Stimulated activated CD4-positive, alpha-beta T cell treated with anti-CD3 and anti-CD28 coated beads, Interleukin-4, amount 100 ng/mL, for 24 hours (primary cell): ENCODE results near the gene CD22.

Experiments used
- DNase-seq: peaks from one replicate; pipeline ENCODE4 v3.0.0-alpha.2; 2020

The CD22 gene

GRCh38 chr19:35296644-35297514, 32.1 kb upstream of the CD22 start:
- no peak for DNase-seq

- DNase-seq: no peak
Measured at GRCh38 chr19:35297515-35297848, 31.5 kb upstream of the CD22 start.

- DNase-seq: no peak
Measured at GRCh38 chr19:35297922-35298321, 31.1 kb upstream of the CD22 start.

GRCh38 chr19:35298561-35298972, 30.4 kb upstream of the CD22 start:
- no peak for DNase-seq

GRCh38 chr19:35299523-35300338, 29.3 kb upstream of the CD22 start:
- DNase-seq: no peak

GRCh38 chr19:35300339-35300649, 28.7 kb upstream of the CD22 start:
- DNase-seq: no peak

GRCh38 chr19:35301961-35302360, 27.0 kb upstream of the CD22 start:
- no peak for DNase-seq

- no peak for DNase-seq
Measured at GRCh38 chr19:35302446-35302845, 26.5 kb upstream of the CD22 start.

- DNase-seq: no peak
Measured at GRCh38 chr19:35303357-35303915, 25.6 kb upstream of the CD22 start.

- DNase-seq: no peak
Measured at GRCh38 chr19:35304036-35304435, 25.0 kb upstream of the CD22 start.

GRCh38 chr19:35305181-35305580, 23.8 kb upstream of the CD22 start:
- no peak for DNase-seq

- DNase-seq: no peak
Measured at GRCh38 chr19:35306473-35307246, 22.3 kb upstream of the CD22 start.

GRCh38 chr19:35307931-35308330, 21.1 kb upstream of the CD22 start:
- DNase-seq: no peak

GRCh38 chr19:35308910-35309309, 20.1 kb upstream of the CD22 start:
- DNase-seq: no peak

GRCh38 chr19:35309481-35310279, 19.3 kb upstream of the CD22 start:
- no peak for DNase-seq

GRCh38 chr19:35310331-35310730, 18.7 kb upstream of the CD22 start:
- DNase-seq: no peak

- no peak for DNase-seq
Measured at GRCh38 chr19:35310811-35311465, 18.0 kb upstream of the CD22 start.

- no peak for DNase-seq
Measured at GRCh38 chr19:35311901-35312665, 16.9 kb upstream of the CD22 start.

GRCh38 chr19:35313587-35313986, 15.4 kb upstream of the CD22 start:
- DNase-seq: no peak

GRCh38 chr19:35314031-35314430, 15.0 kb upstream of the CD22 start:
- DNase-seq: no peak

GRCh38 chr19:35314858-35315470, 14.0 kb upstream of the CD22 start:
- no peak for DNase-seq
